WERI-Rb-1 (cell line): ENCODE measurements around the gene DENND5B.

Source experiments
- DNase-seq: peaks from one replicate; pipeline ENCODE4 v3.0.0-alpha.2; 2020
- H3K27ac ChIP-seq: fragments of 250-450 bp; sonication (Bioruptor Pico); 2 replicates; pipeline ENCODE4 v1.5.1; 2020; ENCODE audit warnings: mild to moderate bottlenecking, moderate library complexity
- H3K27me3 ChIP-seq: fragments of 250-450 bp; sonication (Bioruptor Pico); 2 replicates; pipeline ENCODE4 v1.5.1; 2021; ENCODE audit warnings: mild to moderate bottlenecking, low read depth, moderate library complexity; ENCODE audit not compliant: insufficient read depth, severe bottlenecking
- H3K36me3 ChIP-seq: fragments of 250-450 bp; sonication (Bioruptor Pico); 2 replicates; pipeline ENCODE4 v1.5.1; 2020; ENCODE audit warnings: mild to moderate bottlenecking, moderate library complexity
- H3K4me3 ChIP-seq: 2 replicates; pipeline ENCODE4 v1.5.1; 2011; ENCODE audit warnings: low read depth, mild to moderate bottlenecking, control low read depth, low read length
- H3K9me3 ChIP-seq: fragments of 250-450 bp; sonication (Bioruptor Pico); 2 replicates; pipeline ENCODE4 v1.5.1; 2021; ENCODE audit warnings: mild to moderate bottlenecking, moderate library complexity; ENCODE audit not compliant: severe bottlenecking
- TF ChIP-seq, protein P1 (sequence below): IDR thresholded peaks from 2 replicates; pipeline ENCODE4 v1.5.1; 2011; ENCODE audit warnings: low read depth, mild to moderate bottlenecking, control low read depth, inconsistent platforms, low read length

DENND5B gene

DNA sequence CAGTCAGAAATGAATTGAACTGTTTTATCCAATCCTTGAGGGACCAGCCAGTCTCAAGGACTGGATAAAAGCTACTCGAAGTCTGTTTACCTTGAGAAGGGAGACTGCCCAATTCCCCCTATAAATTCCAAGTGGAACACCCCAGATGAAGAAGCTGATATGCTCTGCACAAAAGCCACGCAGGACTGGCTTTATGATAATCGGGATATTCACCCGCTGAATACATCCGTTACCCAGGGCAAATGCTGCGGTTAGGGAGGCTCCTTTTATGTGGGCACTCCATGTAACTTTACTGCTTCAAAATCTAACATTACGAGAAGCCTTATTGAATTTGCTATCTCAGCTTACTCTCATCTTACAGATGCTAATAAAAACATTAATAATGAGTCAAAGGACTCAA, 119.1 kb downstream of the DENND5B start:
- H3K27me3 ChIP-seq: no peaks in the 10 kb centered on the region
- H3K9me3 ChIP-seq: no peaks in the 10 kb centered on the region
- no peaks in the 10 kb centered on the region for H3K36me3 ChIP-seq
- H3K27ac ChIP-seq: no peak overlapping the region
- H3K4me3 ChIP-seq: no peak overlapping the region
- TF ChIP-seq, protein P1, sequence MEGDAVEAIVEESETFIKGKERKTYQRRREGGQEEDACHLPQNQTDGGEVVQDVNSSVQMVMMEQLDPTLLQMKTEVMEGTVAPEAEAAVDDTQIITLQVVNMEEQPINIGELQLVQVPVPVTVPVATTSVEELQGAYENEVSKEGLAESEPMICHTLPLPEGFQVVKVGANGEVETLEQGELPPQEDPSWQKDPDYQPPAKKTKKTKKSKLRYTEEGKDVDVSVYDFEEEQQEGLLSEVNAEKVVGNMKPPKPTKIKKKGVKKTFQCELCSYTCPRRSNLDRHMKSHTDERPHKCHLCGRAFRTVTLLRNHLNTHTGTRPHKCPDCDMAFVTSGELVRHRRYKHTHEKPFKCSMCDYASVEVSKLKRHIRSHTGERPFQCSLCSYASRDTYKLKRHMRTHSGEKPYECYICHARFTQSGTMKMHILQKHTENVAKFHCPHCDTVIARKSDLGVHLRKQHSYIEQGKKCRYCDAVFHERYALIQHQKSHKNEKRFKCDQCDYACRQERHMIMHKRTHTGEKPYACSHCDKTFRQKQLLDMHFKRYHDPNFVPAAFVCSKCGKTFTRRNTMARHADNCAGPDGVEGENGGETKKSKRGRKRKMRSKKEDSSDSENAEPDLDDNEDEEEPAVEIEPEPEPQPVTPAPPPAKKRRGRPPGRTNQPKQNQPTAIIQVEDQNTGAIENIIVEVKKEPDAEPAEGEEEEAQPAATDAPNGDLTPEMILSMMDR: no peak
- DNase-seq: no peak

DNA sequence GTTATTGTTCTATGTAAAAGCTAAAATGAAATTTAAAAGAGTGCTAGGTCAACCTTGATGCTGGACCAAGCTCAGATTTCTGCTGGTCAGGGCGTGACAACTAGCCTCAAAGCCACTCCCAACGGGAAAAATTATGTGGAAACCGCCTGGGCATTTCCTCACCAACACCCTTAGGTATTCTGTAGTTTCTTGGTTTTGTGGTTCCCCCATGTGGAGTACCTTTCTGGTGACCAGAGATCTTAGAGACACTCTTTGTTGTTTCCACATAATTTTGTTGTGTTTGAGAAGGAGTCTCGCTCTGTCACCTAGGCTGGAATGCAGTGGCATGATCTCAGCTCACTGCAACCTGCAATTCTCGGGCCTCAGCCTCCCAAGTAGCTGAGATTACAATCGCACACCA, 119.9 kb downstream of the DENND5B start:
- no peak for DNase-seq
- TF ChIP-seq, protein P1: no peak
- Histone ChIP-seq H3K4me3 (no peak overlapping the region), H3K9me3 (no peaks in the 10 kb centered on the region), H3K36me3 (no peaks in the 10 kb centered on the region), H3K27me3 (no peaks in the 10 kb centered on the region), H3K27ac (no peak overlapping the region)

DNA sequence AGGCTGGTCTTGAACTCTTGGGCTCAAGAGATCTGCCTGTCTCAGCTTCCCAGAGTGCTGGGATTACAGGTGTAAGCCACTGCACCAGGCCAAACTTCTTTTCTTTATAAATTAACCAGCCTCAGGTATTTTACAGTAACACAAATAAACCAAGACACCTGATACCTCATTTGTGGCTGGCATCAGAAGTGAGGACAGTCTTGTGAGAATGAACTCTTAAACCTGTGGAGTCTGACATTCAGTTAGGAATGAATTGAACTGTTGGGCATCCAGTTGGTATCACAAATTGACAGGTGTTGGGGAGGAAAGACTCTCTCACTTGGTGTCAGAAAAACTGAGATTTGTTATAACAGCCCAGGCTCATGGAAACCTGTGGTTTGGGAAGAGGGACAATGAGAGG, 120.5 kb downstream of the DENND5B start:
- H3K36me3 ChIP-seq: no peaks in the 10 kb centered on the region

DNA sequence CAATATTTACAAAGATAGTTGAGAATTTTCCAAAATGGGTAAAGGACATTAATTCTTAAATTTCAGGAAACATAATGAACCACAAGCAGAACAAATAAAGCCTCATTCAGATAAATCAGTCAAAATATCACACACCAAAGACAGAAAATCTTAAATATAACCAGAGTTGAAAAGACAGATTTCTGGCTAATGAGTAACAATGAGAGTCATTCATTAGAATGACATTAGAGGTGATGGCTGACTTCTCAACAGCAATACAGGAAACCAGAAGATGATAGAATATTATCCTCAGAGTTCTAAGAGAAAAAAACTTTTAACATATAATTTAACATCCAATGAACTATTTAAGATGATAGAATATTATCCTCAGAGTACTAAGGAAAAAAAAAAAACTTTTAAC, 124.2 kb downstream of the DENND5B start:
- no peaks in the 10 kb centered on the region for H3K36me3 ChIP-seq
- H3K27ac ChIP-seq: no peak overlapping the region
- TF ChIP-seq, protein P1: no peak
- H3K9me3 ChIP-seq: no peaks in the 10 kb centered on the region
- no peak for DNase-seq
- H3K27me3 ChIP-seq: no peaks in the 10 kb centered on the region
- H3K4me3 ChIP-seq: no peak overlapping the region

More for the DNA sequence above, 120.5 kb downstream of the DENND5B start:
- DNase-seq: no peak
- H3K4me3 ChIP-seq: no peak overlapping the region
- no peaks in the 10 kb centered on the region for H3K9me3 ChIP-seq
- H3K27ac ChIP-seq: no peak overlapping the region
- H3K27me3 ChIP-seq: no peaks in the 10 kb centered on the region
- TF ChIP-seq, protein P1: no peak

DNA sequence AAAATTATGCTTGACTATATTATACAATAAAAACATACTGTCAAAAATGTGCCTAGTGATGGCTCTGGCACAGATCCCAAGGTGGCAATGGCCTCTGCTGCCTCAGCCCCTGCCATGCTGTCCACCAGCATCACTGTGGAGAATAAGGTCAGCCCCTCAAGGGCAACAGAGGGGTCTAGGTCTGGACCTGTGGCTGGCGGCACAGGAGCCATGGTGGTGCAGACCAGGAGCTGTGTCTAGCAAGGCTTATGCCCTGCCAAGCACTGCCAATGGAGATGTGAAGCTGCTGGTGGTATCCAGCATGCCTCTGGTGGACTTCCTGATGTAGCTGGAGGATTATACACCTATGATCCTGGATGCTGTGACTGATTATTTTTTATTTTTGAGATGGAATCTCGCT, 125.9 kb downstream of the DENND5B start:
- DNase-seq: no peak
- TF ChIP-seq, protein P1: no peak
- H3K4me3 ChIP-seq: no peak overlapping the region
- no peaks in the 10 kb centered on the region for H3K27me3 ChIP-seq
- no peaks in the 10 kb centered on the region for H3K9me3 ChIP-seq
- no peaks in the 10 kb centered on the region for H3K36me3 ChIP-seq
- H3K27ac ChIP-seq: no peak overlapping the region

DNA sequence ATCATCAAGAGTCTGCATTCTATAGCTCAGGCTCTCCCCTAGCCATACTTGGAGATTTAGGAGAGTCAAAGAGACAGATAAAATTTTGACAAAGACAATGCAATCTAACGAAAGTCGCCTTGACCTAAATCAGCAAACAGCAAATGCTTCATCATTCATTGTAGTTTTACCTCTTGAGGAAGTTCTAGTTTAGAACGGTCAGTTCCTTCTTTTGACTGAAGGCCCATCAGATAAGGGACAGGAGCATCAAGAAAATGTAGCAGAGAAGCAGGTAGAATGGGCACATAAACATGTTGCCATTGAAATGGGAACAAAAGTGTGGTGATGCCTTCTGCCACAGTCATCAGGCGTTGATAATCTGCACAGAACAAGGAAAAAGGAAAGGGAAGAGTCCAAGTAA, 130.9 kb downstream of the DENND5B start:
- H3K9me3 ChIP-seq: no peaks in the 10 kb centered on the region
- no peaks in the 10 kb centered on the region for H3K27me3 ChIP-seq
- no peak for DNase-seq
- TF ChIP-seq, protein P1: no peak
- no peak overlapping the region for H3K4me3 ChIP-seq
- H3K27ac ChIP-seq: no peak overlapping the region
- H3K36me3 ChIP-seq: no peaks in the 10 kb centered on the region
